ENCODE measurements around the gene METTL21C.

The METTL21C gene

GRCh38 chr13:102650444-102650843 lies 44.4 kb downstream of the METTL21C start:
- no peak overlapping the region for H3K9ac ChIP-seq (ENCODE audit: insufficient read length)
- no peak for TF ChIP-seq POLR2AphosphoS5 (IDR thresholded peaks at IDR 0.05; ENCODE audit: borderline replicate concordance, low read depth, low read length)
- no peak for TF ChIP-seq FOXP2 (optimal IDR thresholded peaks at IDR 0.05; ENCODE audit: control extremely low read depth, extremely low read length, insufficient read depth)
- TF ChIP-seq EZH2 (IDR thresholded peaks at IDR 0.05) = no peak
- H3K9me3 ChIP-seq (ENCODE audit: low read depth, low read length) = no peaks in the 10 kb centered on the region
- H3K36me3 ChIP-seq (ENCODE audit: insufficient read depth, low read length) = peaks cover 76% of the 10 kb centered on the region
- no peak overlapping the region for H3K4me3 ChIP-seq
- DNase-seq (ENCODE audit: low read depth, low spot score) = no peak
- H3K27ac ChIP-seq = no peak overlapping the region

GRCh38 chr13:102648046-102648445 lies 46.8 kb downstream of the METTL21C start:
- Histone ChIP-seq H3K27ac (no peak overlapping the region), H3K36me3 (ENCODE audit: insufficient read depth, low read length) (peaks cover 77% of the 10 kb centered on the region), H3K9me3 (ENCODE audit: low read depth, low read length) (no peaks in the 10 kb centered on the region), H3K4me3 (no peak overlapping the region), H3K9ac (ENCODE audit: insufficient read length) (no peak overlapping the region)
- TF ChIP-seq EZH2 (IDR thresholded peaks at IDR 0.05) = no peak
- TF ChIP-seq FOXP2 (optimal IDR thresholded peaks at IDR 0.05; ENCODE audit: control extremely low read depth, extremely low read length, insufficient read depth) = no peak
- no peak for DNase-seq (ENCODE audit: low read depth, low spot score)

DNA sequence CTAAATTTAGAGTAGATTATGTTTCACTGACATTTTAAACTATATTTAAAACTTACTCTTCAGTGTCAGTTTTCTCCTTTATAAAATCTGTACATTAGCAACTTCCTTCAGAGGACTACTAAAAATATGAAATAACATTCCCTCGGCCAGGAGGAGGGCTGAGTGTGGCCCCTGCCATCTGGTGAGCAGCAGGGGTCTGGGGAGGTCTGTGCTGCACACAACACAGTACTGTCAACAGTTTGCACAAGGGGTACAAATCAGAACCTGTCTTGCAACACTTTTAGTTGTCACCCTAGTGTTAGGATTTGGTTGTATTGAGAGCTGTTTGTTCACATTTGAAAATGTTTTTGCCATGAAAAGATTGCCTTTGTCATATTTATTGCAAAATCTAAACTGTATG lies 49.1 kb downstream of the METTL21C start:
- H3K9me3 ChIP-seq (ENCODE audit: low read depth, low read length) = no peaks in the 10 kb centered on the region
- TF ChIP-seq EZH2 (IDR thresholded peaks at IDR 0.05) = no peak
- TF ChIP-seq POLR2AphosphoS5 (IDR thresholded peaks at IDR 0.05; ENCODE audit: borderline replicate concordance, low read depth, low read length) = no peak
- TF ChIP-seq FOXP2 (optimal IDR thresholded peaks at IDR 0.05; ENCODE audit: control extremely low read depth, extremely low read length, insufficient read depth) = no peak
- DNase-seq (ENCODE audit: low read depth, low spot score) = no peak
- H3K9ac ChIP-seq (ENCODE audit: insufficient read length) = no peak overlapping the region
- no peak overlapping the region for H3K27ac ChIP-seq
- H3K4me3 ChIP-seq = no peak overlapping the region
- H3K36me3 ChIP-seq (ENCODE audit: insufficient read depth, low read length) = peaks cover 89% of the 10 kb centered on the region

GRCh38 chr13:102643656-102644055 lies 51.2 kb downstream of the METTL21C start:
- DNase-seq (ENCODE audit: low read depth, low spot score) = no peak
- H3K9ac ChIP-seq (ENCODE audit: insufficient read length) = no peak overlapping the region
- no peak overlapping the region for H3K4me3 ChIP-seq
- peaks cover 76% of the 10 kb centered on the region for H3K36me3 ChIP-seq (ENCODE audit: insufficient read depth, low read length)
- TF ChIP-seq POLR2AphosphoS5 (IDR thresholded peaks at IDR 0.05; ENCODE audit: borderline replicate concordance, low read depth, low read length) (no peak), EZH2 (IDR thresholded peaks at IDR 0.05) (no peak), FOXP2 (optimal IDR thresholded peaks at IDR 0.05; ENCODE audit: control extremely low read depth, extremely low read length, insufficient read depth) (no peak)
- H3K9me3 ChIP-seq (ENCODE audit: low read depth, low read length) = no peaks in the 10 kb centered on the region
- no peak overlapping the region for H3K27ac ChIP-seq

DNA sequence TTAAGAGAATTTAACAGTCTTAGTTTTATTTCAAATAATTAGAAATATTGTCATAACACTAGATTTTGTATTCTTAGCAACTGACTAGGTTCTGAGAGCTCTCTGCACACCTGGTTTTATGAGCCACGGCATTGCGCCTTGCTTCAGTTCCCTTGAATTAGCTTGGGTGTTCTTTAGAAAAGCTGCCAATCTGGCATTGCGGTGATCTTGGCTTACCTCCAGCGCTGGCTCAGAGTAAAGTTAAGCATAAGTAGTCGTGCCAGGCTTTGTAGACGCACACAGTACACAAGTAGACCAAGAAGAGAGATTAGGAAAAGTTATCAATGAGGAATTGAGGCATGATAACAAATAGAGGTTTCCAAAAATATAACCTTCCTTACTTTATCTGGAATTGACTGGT lies 52.4 kb downstream of the METTL21C start:
- H3K9ac ChIP-seq (ENCODE audit: insufficient read length) = no peak overlapping the region
- TF ChIP-seq EZH2 (IDR thresholded peaks at IDR 0.05) (no peak), FOXP2 (optimal IDR thresholded peaks at IDR 0.05; ENCODE audit: control extremely low read depth, extremely low read length, insufficient read depth) (no peak), POLR2AphosphoS5 (IDR thresholded peaks at IDR 0.05; ENCODE audit: borderline replicate concordance, low read depth, low read length) (no peak)
- DNase-seq (ENCODE audit: low read depth, low spot score) = no peak
- no peak overlapping the region for H3K4me3 ChIP-seq
- no peak overlapping the region for H3K27ac ChIP-seq
- no peaks in the 10 kb centered on the region for H3K9me3 ChIP-seq (ENCODE audit: low read depth, low read length)
- H3K36me3 ChIP-seq (ENCODE audit: insufficient read depth, low read length) = peaks cover 76% of the 10 kb centered on the region

DNA sequence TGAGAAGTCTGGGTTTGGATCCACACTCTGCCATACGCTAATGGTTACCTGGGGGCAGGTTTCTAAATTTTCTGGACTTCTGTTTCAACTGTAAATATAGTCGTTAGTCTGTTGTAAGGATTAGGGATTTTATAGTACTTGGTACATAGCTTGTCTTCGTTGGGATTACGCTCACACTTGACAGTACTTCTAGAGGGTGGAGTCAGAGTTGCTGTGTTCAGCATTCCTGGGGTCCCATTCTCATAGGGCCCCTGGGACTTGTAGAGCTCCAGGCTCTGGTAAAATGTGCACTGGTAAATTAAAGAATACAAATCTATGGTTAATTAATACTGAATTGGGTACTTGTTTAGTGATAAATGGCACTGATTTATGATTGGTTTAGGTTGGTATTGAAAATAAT lies 52.8 kb downstream of the METTL21C start:
- TF ChIP-seq POLR2AphosphoS5 (IDR thresholded peaks at IDR 0.05; ENCODE audit: borderline replicate concordance, low read depth, low read length) (no peak), FOXP2 (optimal IDR thresholded peaks at IDR 0.05; ENCODE audit: control extremely low read depth, extremely low read length, insufficient read depth) (no peak), EZH2 (IDR thresholded peaks at IDR 0.05) (no peak)
- no peak for DNase-seq (ENCODE audit: low read depth, low spot score)
- Histone ChIP-seq H3K36me3 (ENCODE audit: insufficient read depth, low read length) (peaks cover 74% of the 10 kb centered on the region), H3K9me3 (ENCODE audit: low read depth, low read length) (no peaks in the 10 kb centered on the region), H3K27ac (no peak overlapping the region), H3K4me3 (no peak overlapping the region), H3K9ac (ENCODE audit: insufficient read length) (no peak overlapping the region)

DNA sequence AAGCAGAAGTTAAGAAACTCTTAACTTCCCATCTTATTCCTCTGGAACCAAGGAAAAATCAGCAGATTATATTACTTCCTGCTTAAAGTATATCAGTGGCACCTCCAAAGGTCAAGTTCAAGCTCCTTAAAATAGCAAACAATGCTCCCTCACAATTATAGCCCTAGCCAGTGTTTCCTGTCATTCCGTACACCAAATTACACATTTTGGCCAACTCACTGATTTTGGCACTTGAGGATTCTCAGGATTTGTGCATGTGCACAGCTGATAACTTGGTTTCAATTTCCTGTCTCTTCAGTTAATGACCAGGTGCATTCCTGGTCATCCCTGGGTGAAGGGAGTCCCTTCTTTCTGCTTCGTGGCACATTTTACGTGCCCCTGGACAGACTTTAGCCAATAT lies 56.1 kb downstream of the METTL21C start:
- Histone ChIP-seq H3K27ac (no peak overlapping the region), H3K4me3 (no peak overlapping the region), H3K9me3 (ENCODE audit: low read depth, low read length) (no peaks in the 10 kb centered on the region), H3K9ac (ENCODE audit: insufficient read length) (no peak overlapping the region), H3K36me3 (ENCODE audit: insufficient read depth, low read length) (peaks cover 76% of the 10 kb centered on the region)
- no peak for TF ChIP-seq EZH2 (IDR thresholded peaks at IDR 0.05)
- TF ChIP-seq FOXP2 (optimal IDR thresholded peaks at IDR 0.05; ENCODE audit: control extremely low read depth, extremely low read length, insufficient read depth) = no peak
- TF ChIP-seq POLR2AphosphoS5 (IDR thresholded peaks at IDR 0.05; ENCODE audit: borderline replicate concordance, low read depth, low read length) = no peak
- no peak for DNase-seq (ENCODE audit: low read depth, low spot score)

All from SK-N-MC (cell line).